ENCODE measurements around the gene SNCB.
A peak's percentile ranks its signal among the peaks of the same experiment; 100 is the strongest.

Gene SNCB

GRCh38 chr5:176579323-176579722 is 51.0 kb downstream of the SNCB start:
- Mint-ChIP-seq H3K4me3 (no peak overlapping the region), H3K36me3 (ENCODE audit: low read depth) (no peaks in the 10 kb centered on the region), H3K4me1 (no peaks in the 10 kb centered on the region), H3K27ac (no peak overlapping the region), H3K9me3 (peaks cover 6% of the 10 kb centered on the region), H3K27me3 (ENCODE audit: low read depth) (peaks cover 21% of the 10 kb centered on the region)
- TF ChIP-seq, protein P1, sequence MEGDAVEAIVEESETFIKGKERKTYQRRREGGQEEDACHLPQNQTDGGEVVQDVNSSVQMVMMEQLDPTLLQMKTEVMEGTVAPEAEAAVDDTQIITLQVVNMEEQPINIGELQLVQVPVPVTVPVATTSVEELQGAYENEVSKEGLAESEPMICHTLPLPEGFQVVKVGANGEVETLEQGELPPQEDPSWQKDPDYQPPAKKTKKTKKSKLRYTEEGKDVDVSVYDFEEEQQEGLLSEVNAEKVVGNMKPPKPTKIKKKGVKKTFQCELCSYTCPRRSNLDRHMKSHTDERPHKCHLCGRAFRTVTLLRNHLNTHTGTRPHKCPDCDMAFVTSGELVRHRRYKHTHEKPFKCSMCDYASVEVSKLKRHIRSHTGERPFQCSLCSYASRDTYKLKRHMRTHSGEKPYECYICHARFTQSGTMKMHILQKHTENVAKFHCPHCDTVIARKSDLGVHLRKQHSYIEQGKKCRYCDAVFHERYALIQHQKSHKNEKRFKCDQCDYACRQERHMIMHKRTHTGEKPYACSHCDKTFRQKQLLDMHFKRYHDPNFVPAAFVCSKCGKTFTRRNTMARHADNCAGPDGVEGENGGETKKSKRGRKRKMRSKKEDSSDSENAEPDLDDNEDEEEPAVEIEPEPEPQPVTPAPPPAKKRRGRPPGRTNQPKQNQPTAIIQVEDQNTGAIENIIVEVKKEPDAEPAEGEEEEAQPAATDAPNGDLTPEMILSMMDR (IDR thresholded peaks at IDR 0.05; ENCODE audit: unreplicated experiment in 3 of 3): no peak

DNA sequence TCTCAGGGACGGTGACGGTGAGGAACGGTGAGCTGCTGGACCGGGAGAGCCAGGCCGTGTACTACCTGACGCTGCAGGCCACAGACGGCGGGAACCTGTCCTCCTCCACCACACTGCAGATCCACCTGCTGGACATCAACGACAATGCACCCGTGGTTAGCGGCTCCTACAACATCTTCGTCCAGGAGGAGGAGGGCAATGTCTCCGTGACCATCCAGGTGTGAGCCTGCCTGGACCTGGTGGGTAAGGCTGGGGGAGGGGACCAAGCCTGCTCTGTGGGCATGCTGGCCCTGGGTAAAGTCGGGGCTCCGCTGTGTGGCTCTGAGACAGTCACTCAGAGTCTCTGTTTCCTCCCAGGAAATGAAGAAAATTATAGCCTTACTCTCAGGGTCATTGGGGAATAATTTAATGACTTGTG is 51.9 kb downstream of the SNCB start:
- Mint-ChIP-seq H3K36me3 (ENCODE audit: low read depth) (no peaks in the 10 kb centered on the region), H3K27me3 (ENCODE audit: low read depth) (peaks cover 26% of the 10 kb centered on the region), H3K9me3 (peaks cover 2% of the 10 kb centered on the region), H3K27ac (no peak overlapping the region), H3K4me3 (no peak overlapping the region), H3K4me1 (no peaks in the 10 kb centered on the region)
- TF ChIP-seq, protein P1 (IDR thresholded peaks at IDR 0.05; ENCODE audit: unreplicated experiment in 3 of 3): peak; percentile 46 to 52 (median 50)

GRCh38 chr5:176577312-176578176 is 52.8 kb downstream of the SNCB start:
- Mint-ChIP-seq H3K36me3 (ENCODE audit: low read depth) (no peaks in the 10 kb centered on the region), H3K27ac (no peak overlapping the region), H3K27me3 (ENCODE audit: low read depth) (peaks cover 30% of the 10 kb centered on the region), H3K4me1 (no peaks in the 10 kb centered on the region), H3K4me3 (no peak overlapping the region), H3K9me3 (no peaks in the 10 kb centered on the region)
- TF ChIP-seq, protein P1 (IDR thresholded peaks at IDR 0.05; ENCODE audit: unreplicated experiment in 3 of 3): no peak

GRCh38 chr5:176575488-176576422 is 54.6 kb downstream of the SNCB start:
- H3K9me3 Mint-ChIP-seq: no peaks in the 10 kb centered on the region
- no peak overlapping the region for H3K4me3 Mint-ChIP-seq
- TF ChIP-seq, protein P1 (IDR thresholded peaks at IDR 0.05; ENCODE audit: unreplicated experiment in 3 of 3): no peak
- no peak overlapping the region for H3K27ac Mint-ChIP-seq
- H3K36me3 Mint-ChIP-seq (ENCODE audit: low read depth): no peaks in the 10 kb centered on the region
- peaks cover 32% of the 10 kb centered on the region for H3K27me3 Mint-ChIP-seq (ENCODE audit: low read depth)
- H3K4me1 Mint-ChIP-seq: no peaks in the 10 kb centered on the region

DNA sequence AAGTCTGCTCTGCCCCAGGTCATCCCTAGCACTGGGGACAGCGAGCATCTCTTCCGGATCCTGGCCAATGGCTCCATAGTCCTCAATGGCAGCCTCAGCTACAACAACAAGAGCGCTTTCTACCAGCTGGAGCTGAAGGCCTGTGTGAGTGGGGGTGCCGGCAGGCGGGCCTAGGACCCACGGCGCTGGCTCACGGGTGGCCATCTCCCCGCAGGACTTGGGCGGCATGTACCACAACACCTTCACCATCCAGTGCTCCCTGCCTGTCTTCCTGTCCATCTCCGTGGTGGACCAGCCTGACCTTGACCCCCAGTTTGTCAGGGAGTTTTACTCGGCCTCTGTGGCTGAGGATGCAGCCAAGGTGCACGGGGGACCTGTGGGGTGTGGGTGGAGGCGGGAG is 55.3 kb downstream of the SNCB start:
- Mint-ChIP-seq H3K4me1 (no peaks in the 10 kb centered on the region), H3K36me3 (ENCODE audit: low read depth) (no peaks in the 10 kb centered on the region), H3K9me3 (no peaks in the 10 kb centered on the region), H3K27ac (no peak overlapping the region), H3K4me3 (no peak overlapping the region), H3K27me3 (ENCODE audit: low read depth) (peaks cover 30% of the 10 kb centered on the region)
- TF ChIP-seq, protein P1 (IDR thresholded peaks at IDR 0.05; ENCODE audit: unreplicated experiment in 3 of 3): no peak
